ENCODE results near the gene PDZRN3. TPM values are rescaled to one million over a fixed set of nuclear protein-coding genes. Genes with fewer than 3 reads are reported as not detected.

PDZRN3 gene
- total RNA-seq, 3 donors from 2014 or later = 0.13 to 0.23 (median 0.22) TPM

DNA sequence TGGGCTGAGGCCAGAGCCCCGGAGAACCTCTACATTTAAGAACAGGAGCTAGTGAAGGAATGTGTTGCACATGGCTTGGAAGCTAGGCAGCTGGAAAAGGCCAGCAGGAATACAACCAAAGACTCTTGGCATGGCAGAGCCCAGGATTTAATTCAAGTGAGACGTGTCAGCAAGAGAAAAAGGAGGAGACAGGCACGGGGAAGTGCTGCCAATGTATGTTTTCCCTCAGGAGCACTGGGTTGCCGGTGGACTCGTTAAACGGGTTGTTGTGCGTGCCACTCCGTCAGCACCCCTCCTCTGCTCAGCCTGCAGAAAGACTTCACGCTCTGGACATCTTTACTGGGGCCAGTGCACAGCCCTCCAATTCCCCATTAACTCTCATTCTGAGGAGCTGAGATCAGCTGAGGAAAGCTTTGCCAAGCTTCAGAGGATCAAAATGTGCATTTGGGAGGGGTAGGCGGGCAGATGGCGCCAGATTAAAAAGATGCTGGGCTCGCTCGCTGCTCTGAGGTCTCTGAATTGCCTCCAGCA, 103.7 kb downstream of the PDZRN3 start:
- Mint-ChIP-seq H3K4me3 (no peak overlapping the region), H3K4me1 (ENCODE audit: low read depth) (no peaks in the 10 kb centered on the region), H3K9me3 (no peaks in the 10 kb centered on the region), H3K36me3 (ENCODE audit: insufficient read depth) (no peaks in the 10 kb centered on the region), H3K27me3 (ENCODE audit: low read depth) (no peaks in the 10 kb centered on the region)
- no peak for ATAC-seq
- DNase-seq = no peak

DNA sequence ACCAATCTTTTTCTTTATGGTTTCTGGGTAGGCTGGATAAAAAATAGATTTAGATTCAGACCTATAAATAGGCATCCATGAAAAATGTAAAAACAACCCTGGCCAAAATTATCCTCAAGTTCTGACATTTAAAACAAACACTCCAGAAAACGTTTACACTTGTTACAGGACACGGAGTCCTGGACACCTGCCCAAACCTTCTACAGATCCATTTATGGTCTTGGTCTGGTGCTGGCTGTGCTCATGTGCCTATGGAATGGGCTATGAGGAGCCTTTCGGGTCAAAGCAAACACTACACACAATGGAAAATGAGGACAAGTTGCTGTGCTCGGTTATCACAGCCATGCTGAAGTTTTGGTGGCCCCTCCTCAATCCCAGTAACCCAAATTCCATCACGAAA, 108.1 kb downstream of the PDZRN3 start:
- H3K27me3 Mint-ChIP-seq (ENCODE audit: low read depth) = no peaks in the 10 kb centered on the region
- ATAC-seq = no peak
- no peaks in the 10 kb centered on the region for H3K9me3 Mint-ChIP-seq
- no peak for DNase-seq
- no peaks in the 10 kb centered on the region for H3K36me3 Mint-ChIP-seq (ENCODE audit: insufficient read depth)
- no peaks in the 10 kb centered on the region for H3K4me1 Mint-ChIP-seq (ENCODE audit: low read depth)
- no peak overlapping the region for H3K4me3 Mint-ChIP-seq

DNA sequence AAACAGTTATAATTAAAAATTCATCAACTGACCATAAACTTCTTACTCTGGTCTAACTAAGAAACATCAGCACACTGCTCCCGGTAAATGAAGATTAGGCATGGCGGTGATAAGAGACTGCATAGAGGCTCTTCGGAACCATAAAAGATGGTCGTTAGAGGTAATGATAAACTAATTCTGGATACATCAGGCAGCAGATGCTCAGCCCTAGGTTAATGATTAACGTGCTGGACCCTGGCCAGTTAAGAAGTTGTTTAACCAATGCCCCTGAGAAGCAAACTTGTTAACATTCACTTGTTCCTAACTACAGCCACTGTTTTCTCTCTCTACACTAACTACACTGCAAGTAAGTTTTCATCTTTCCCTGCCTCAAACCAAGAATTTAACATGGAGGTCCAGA, 111.5 kb downstream of the PDZRN3 start:
- Mint-ChIP-seq H3K36me3 (ENCODE audit: insufficient read depth) (no peaks in the 10 kb centered on the region), H3K4me3 (no peak overlapping the region), H3K9me3 (no peaks in the 10 kb centered on the region), H3K4me1 (ENCODE audit: low read depth) (no peaks in the 10 kb centered on the region), H3K27me3 (ENCODE audit: low read depth) (peaks cover under 1% of the 10 kb centered on the region)
- ATAC-seq (no peak), DNase-seq (no peak)

GRCh38 chr3:73511571-73512525, 112.9 kb downstream of the PDZRN3 start:
- H3K4me1 Mint-ChIP-seq (ENCODE audit: low read depth) = no peaks in the 10 kb centered on the region
- no peaks in the 10 kb centered on the region for H3K9me3 Mint-ChIP-seq
- H3K4me3 Mint-ChIP-seq = no peak overlapping the region
- no peaks in the 10 kb centered on the region for H3K36me3 Mint-ChIP-seq (ENCODE audit: insufficient read depth)
- H3K27me3 Mint-ChIP-seq (ENCODE audit: low read depth) = peaks cover 1% of the 10 kb centered on the region
- DNase-seq (no peak), ATAC-seq (no peak)

GRCh38 chr3:73510784-73511183, 114.0 kb downstream of the PDZRN3 start:
- Mint-ChIP-seq H3K36me3 (ENCODE audit: insufficient read depth) (no peaks in the 10 kb centered on the region), H3K4me1 (ENCODE audit: low read depth) (no peaks in the 10 kb centered on the region), H3K27me3 (ENCODE audit: low read depth) (peaks cover 1% of the 10 kb centered on the region), H3K9me3 (no peaks in the 10 kb centered on the region), H3K4me3 (no peak overlapping the region)
- ATAC-seq = no peak
- no peak for DNase-seq

DNA sequence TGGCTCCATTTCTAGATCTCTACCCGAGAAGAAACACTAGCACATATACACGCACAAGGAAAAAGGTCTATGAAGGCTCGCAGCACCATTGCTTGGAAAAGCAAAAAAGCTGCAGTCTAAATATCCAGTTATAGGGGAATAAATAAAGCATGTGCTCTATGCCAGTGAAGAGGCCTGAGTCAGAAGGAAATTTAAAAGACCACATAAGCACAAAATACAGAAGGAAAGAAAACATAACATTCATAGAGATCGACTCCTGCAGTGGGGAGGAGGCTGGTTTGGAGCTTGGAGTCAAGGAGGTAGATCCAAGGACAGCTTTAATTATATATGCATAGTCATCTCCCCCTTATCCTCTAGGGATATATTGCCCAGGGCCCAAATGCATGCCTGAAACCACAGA, 114.4 kb downstream of the PDZRN3 start:
- Mint-ChIP-seq H3K9me3 (no peaks in the 10 kb centered on the region), H3K4me1 (ENCODE audit: low read depth) (no peaks in the 10 kb centered on the region), H3K27me3 (ENCODE audit: low read depth) (peaks cover 1% of the 10 kb centered on the region), H3K36me3 (ENCODE audit: insufficient read depth) (no peaks in the 10 kb centered on the region), H3K4me3 (no peak overlapping the region)
- DNase-seq = no peak
- no peak for ATAC-seq

DNA sequence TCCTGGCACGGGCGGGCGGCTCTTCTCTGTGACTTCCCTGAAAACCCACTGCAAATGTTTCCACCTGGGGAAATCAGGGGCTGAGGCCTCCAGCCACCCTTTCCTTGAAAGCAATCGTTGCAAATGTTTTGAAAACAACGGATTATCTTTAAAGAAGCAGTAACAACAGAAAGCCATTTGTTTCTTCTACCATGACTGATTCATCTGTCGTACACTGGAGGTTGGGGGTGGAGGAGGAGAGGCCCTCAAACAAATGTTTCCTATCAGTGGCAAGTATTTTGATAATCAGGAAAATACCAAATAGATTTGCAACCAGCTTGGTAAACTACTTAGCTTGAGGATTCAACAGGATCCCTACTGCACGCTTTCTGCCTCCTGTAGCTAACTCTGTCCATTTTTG, 114.9 kb downstream of the PDZRN3 start:
- no peaks in the 10 kb centered on the region for H3K36me3 Mint-ChIP-seq (ENCODE audit: insufficient read depth)
- DNase-seq (no peak), ATAC-seq (no peak)
- peaks cover 1% of the 10 kb centered on the region for H3K27me3 Mint-ChIP-seq (ENCODE audit: low read depth)
- no peaks in the 10 kb centered on the region for H3K4me1 Mint-ChIP-seq (ENCODE audit: low read depth)
- H3K9me3 Mint-ChIP-seq = no peaks in the 10 kb centered on the region
- no peak overlapping the region for H3K4me3 Mint-ChIP-seq

DNA sequence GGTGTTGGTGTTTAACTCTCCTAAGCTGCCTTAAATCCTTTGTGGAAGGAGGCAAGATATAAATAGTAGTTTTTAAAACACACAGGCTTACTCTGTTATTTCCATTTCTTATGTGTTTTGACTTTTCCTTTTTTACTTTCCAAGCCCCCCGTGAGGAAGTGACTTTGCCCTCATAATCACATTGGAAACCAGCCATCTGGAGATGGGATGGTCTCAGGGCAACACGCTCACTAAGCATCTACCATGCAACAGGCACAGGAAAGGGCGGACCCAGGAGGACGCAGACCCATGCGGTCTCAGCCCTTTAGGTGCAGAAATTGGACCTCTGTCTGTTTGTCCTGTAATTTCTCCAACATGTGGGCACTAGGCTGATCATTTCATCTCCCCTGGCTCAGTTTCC, 115.7 kb downstream of the PDZRN3 start:
- no peak for ATAC-seq
- H3K36me3 Mint-ChIP-seq (ENCODE audit: insufficient read depth) = no peaks in the 10 kb centered on the region
- no peaks in the 10 kb centered on the region for H3K4me1 Mint-ChIP-seq (ENCODE audit: low read depth)
- H3K27me3 Mint-ChIP-seq (ENCODE audit: low read depth) = peaks cover 1% of the 10 kb centered on the region
- no peaks in the 10 kb centered on the region for H3K9me3 Mint-ChIP-seq
- no peak overlapping the region for H3K4me3 Mint-ChIP-seq
- DNase-seq = no peak

- no peak for DNase-seq
- H3K27me3 Mint-ChIP-seq (ENCODE audit: low read depth) = peaks cover 1% of the 10 kb centered on the region
- no peaks in the 10 kb centered on the region for H3K36me3 Mint-ChIP-seq (ENCODE audit: insufficient read depth)
- no peak overlapping the region for H3K4me3 Mint-ChIP-seq
- no peaks in the 10 kb centered on the region for H3K9me3 Mint-ChIP-seq
- peak; percentile 41 to 65 for ATAC-seq
- no peaks in the 10 kb centered on the region for H3K4me1 Mint-ChIP-seq (ENCODE audit: low read depth)
Observed at GRCh38 chr3:73508330-73508954, 116.3 kb downstream of the PDZRN3 start.

GRCh38 chr3:73504852-73505251, 119.9 kb downstream of the PDZRN3 start:
- Mint-ChIP-seq H3K9me3 (no peaks in the 10 kb centered on the region), H3K4me3 (no peak overlapping the region), H3K4me1 (ENCODE audit: low read depth) (no peaks in the 10 kb centered on the region), H3K27me3 (ENCODE audit: low read depth) (peaks cover 7% of the 10 kb centered on the region), H3K36me3 (ENCODE audit: insufficient read depth) (no peaks in the 10 kb centered on the region)
- DNase-seq (no peak), ATAC-seq (no peak)

GRCh38 chr3:73504239-73504638, 120.5 kb downstream of the PDZRN3 start:
- ATAC-seq = no peak
- H3K36me3 Mint-ChIP-seq (ENCODE audit: insufficient read depth) = no peaks in the 10 kb centered on the region
- DNase-seq = no peak
- H3K4me3 Mint-ChIP-seq = no peak overlapping the region
- no peaks in the 10 kb centered on the region for H3K9me3 Mint-ChIP-seq
- peaks cover 7% of the 10 kb centered on the region for H3K27me3 Mint-ChIP-seq (ENCODE audit: low read depth)
- no peaks in the 10 kb centered on the region for H3K4me1 Mint-ChIP-seq (ENCODE audit: low read depth)

- no peaks in the 10 kb centered on the region for H3K36me3 Mint-ChIP-seq (ENCODE audit: insufficient read depth)
- no peak overlapping the region for H3K4me3 Mint-ChIP-seq
Observed at GRCh38 chr3:73503781-73504180, 121.0 kb downstream of the PDZRN3 start.

DNA sequence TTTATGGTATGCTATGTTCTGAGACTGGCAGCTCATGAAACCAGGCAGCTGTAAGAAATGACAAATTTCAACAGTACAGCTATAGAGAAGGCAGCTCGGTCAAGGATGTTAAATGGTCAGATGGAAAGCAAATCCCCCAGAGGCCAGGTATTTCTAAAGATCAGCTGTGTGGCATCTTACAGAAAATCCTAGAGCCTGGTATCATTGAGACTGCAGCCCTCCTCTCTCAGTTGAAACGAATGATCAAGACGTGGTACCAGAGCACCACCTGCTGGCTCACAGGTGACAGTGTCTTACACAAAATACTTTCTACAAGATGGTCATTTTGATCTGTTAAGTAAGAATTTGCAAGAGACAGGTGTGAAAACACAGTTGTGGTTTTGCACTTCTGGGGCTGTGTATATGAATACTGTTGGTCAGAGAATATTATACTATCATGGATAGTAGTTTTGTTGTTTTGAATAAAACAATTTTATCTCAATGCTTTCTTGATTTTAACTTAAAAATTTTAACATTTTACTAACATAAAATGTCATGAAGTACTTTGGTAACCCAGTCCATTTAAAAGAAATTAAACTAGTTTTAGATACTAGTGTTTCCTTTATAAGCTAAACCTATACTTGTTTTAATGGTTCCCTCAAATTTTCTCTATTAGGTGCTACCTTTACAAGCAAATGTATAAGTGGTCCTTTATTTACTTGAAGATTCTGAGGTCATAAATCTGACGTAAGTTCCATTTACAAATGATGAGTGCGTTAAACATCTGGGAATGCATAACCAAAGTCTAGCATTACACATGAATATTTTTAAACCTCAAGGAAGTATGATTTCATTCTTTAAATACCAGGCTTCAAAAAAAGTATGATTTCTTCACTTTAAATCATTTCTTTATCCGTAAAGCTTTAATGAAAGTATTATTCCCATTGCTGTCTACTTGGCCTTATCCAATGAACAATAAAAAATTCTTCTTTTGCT, 121.8 kb downstream of the PDZRN3 start:
- ATAC-seq (peak; percentile 46 to 53), DNase-seq (peak; percentile 23)
- Mint-ChIP-seq H3K4me3 (no peak overlapping the region), H3K4me1 (ENCODE audit: low read depth) (no peaks in the 10 kb centered on the region), H3K27me3 (ENCODE audit: low read depth) (peaks cover 5% of the 10 kb centered on the region), H3K9me3 (no peaks in the 10 kb centered on the region), H3K36me3 (ENCODE audit: insufficient read depth) (no peaks in the 10 kb centered on the region)

More at GRCh38 chr3:73503781-73504180, 121.0 kb downstream of the PDZRN3 start:
- Mint-ChIP-seq H3K27me3 (ENCODE audit: low read depth) (peaks cover 7% of the 10 kb centered on the region), H3K9me3 (no peaks in the 10 kb centered on the region), H3K4me1 (ENCODE audit: low read depth) (no peaks in the 10 kb centered on the region)
- no peak for DNase-seq
- no peak for ATAC-seq

- Mint-ChIP-seq H3K36me3 (ENCODE audit: insufficient read depth) (no peaks in the 10 kb centered on the region), H3K27me3 (ENCODE audit: low read depth) (peaks cover 5% of the 10 kb centered on the region), H3K9me3 (no peaks in the 10 kb centered on the region), H3K4me3 (no peak overlapping the region), H3K4me1 (ENCODE audit: low read depth) (no peaks in the 10 kb centered on the region)
- DNase-seq (no peak), ATAC-seq (no peak)
Observed at GRCh38 chr3:73500321-73500720, 124.4 kb downstream of the PDZRN3 start.
